Germinal center (tissue), 1 donor: ENCODE results near the gene SPATA31A6.
"Not testable (repeated sequence)": the region's sequence is repeated elsewhere in the genome, so short reads cannot be mapped to it uniquely, and the experiment has no call there.

Experiments
- DNase-seq: peaks from one replicate; pipeline ENCODE4 v3.0.0; 2012; ENCODE audit warnings: mixed read lengths, low spot score

The SPATA31A6 gene

DNA sequence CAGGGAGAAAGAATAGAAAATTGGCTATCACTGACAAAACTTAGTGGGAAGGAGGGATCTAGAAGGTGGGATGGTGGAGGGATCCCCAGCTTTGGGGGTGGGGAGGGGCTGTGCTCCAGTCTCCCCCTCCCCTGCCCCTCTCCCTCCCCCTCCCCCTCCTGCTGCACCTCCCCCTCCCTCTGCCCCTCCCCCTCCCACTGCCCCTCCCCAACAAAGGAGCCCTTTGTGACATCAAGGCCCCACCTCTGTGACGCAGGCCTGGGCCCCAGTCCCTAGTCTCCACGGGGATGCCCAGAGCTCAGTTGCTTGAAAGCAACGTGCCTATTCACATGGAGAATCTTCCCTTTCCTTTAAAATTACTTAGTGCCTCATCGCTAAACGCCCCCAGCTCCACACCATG lies at the start of gene SPATA31A6:
Gene SPATA31A6, plus strand, starts transcription at position 301 of the 400 bp plus-strand sequence. Its CDS starts 29 bp downstream, at position 330.
- not testable (repeated sequence) for DNase-seq

DNA sequence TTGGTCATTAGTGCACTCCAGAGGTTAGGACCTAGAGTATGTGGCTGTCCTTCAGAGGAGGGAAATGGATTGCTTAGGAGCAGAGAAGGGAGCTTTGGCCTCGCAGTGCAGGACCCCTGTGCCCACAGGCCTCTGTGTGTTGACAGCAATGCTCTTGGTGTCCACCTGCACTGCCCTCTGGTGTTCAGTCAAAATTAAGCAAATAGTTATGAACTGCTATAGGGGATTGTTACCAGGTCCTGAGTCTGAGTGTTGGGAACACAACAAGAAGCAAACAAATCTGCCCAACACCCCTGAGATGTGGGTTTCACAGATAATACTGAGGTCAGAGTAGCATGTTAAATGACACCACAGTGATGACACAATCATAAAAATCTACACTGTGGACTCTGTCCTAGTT lies 23.2 kb upstream of the SPATA31A6 start:
- DNase-seq = not testable (repeated sequence)

DNA sequence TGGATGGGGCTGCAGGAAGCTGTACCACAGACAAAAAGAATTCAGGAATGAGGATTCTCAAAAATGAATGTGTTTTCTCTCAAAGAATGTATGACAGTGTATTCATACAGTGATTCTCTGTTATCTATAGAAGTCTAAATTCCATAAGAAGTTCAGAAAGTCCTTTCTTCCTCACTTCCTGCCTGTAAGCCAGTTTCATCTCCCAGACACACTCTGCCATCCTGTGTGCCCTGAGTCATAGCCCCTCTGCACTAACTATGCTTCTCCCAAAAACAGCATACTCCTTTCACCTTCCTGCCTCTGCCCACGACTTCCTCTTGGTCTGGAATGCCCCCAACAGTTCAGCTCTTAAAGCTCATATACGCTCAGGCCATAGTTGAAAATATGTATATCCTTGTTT lies 36.4 kb downstream of the SPATA31A6 start:
- DNase-seq = not testable (repeated sequence)

DNA sequence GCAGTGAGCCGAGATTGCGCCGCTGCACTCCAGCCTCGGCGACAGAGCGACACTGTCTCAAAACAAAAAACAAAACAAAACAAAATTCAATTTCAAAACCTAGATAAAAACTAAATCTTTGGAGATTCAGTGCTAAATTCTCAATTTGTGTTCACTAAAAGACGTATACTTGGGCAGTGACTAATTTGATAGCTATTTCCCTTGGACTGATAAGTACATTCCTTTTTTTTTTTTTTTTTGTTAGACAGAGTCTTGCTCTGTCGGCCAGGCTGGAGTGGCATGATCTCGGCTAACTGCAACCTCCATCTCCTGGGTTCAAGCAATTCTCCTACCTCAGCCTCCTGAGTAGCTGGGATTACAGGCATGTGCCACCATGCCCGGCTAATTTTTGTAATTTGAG lies 39.8 kb downstream of the SPATA31A6 start:
- DNase-seq = not testable (repeated sequence)

DNA sequence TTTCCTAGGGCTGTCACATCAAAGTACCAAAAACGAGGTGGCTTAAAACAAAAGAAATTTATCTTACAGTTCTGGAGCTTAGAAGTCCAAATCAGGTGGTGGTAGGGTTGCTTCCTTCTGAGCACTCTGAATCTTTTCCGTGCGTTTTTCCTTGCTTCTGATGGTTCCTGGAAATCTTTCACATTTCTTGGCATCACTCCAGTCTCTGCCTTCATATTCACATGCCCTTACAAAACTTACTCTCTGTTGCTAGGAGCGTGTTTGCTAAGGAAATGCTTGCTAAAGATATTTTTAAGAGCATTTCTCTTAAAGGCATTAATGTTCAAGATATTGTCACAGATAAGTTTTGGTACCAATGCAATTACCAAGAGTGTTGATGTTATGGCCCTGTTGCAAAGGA lies 49.6 kb downstream of the SPATA31A6 start:
- not testable (repeated sequence) for DNase-seq

DNA sequence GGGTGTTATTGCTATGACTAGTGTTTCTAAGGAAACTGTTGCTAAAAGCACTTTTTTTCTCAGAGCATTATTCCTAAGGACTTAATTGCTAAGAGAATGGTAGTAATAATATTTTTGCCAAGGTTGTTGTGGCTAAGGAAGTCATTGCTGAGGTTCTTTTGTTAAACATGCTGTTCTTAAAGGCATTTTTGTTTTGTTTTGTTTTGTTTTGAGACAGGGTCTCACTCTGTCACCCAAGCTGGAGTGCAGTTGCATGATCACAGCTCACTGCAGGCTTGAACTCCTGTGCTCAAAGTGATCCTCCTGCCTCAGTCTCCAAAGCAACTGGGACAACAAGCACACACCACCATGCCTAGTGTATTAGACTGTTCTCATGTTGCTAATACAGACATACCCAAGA lies 51.2 kb downstream of the SPATA31A6 start:
- not testable (repeated sequence) for DNase-seq

DNA sequence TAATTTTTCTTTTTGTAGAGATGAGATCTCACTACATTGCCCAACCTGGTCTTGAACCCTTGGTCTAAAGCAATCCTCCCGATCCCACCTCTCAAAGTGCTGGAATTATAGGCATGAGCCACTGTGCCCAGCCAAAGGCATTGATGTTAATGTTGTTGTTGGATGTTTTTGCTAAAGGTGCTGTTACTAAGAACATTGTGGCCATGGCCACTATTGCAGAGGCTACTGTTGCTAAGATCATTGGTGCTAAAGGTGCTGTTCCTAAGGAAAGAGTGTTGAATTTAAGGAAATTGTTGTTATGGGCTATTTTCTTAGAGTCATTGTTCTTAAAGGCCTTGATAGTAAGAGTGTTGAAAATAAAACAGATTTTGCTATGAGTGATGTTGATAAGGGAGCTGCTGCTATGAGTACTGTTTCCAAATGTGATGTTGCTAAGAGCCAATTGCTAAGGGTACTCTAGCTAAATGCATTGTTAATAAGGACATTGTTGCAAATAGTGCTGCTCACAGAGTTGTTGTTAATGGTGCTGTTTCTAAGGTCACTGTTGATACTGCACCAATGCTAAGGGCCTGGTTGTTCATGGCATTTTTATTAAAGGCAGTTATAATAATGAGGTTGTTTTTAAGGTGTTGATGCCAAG lies 52.0 kb downstream of the SPATA31A6 start:
- not testable (repeated sequence) for DNase-seq

DNA sequence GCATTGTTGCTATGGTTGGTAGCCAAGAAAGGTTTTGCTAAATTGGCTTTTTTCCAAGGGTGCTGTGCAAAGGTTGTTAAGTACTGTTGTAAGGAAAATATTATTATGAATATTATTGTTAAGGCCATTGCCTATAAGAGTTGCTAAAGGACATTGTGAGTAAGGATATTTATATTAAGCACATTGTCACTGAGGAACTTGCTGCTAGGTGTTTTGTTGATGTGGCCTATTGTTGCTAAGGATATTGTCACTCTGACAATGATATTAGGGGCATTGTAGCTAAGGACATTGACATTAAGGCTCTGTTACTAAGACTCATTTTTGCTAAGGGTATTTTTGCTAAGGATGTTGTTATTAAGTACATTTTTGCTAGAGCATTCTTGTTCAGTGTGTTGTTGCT lies 52.6 kb downstream of the SPATA31A6 start:
- DNase-seq = not testable (repeated sequence)

DNA sequence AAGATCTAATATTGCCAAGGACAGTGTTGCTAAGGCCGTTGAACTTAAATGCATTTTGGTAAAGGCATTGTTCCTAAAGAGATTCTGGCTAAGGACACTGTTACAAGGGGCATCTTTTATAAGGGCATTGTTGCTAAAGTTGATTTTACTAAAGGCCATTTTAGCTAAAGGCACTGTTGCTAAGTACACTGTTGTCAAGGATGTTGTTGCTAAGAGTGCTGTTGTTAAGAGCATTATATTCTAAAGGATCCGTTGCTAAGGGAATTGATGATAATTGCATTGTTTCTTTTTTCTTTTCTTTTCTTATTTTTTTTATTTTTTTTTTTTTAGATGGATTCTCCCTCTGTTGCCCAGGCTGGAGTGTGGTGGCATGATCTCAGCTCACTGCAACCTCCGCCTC lies 53.9 kb downstream of the SPATA31A6 start:
- DNase-seq = not testable (repeated sequence)

DNA sequence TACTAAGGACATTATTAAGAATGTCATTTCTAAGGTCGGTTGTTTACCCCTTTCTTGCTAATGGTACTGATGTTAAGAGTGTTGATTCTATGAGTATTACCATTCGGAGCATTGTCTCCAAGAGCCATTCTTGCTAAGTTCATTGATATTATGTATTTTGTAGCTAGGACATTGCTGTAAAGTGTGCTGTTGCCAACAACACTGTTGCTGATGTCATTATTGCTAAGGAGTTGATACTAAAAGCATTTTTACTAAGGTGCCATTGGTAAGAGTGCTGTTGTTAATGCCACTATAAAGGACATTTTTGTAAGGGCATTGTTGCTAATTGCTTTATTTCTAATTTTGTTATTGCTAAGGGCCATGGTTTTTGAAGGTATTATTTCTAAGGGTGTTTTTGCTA lies 55.4 kb downstream of the SPATA31A6 start:
- not testable (repeated sequence) for DNase-seq
